GM19438 (cell line): ENCODE results near the gene RNASEH2A.
"Not testable (repeated sequence)": the region's sequence is repeated elsewhere in the genome, so short reads cannot be mapped to it uniquely, and the experiment has no call there.

Experiments used
- ATAC-seq: cut with Tn5 transposase; IDR thresholded peaks from one replicate; pipeline ENCODE4 v1.9.1; 2021; ENCODE audit warnings: low read depth; ENCODE audit not compliant: unreplicated experiment

RNASEH2A gene

DNA sequence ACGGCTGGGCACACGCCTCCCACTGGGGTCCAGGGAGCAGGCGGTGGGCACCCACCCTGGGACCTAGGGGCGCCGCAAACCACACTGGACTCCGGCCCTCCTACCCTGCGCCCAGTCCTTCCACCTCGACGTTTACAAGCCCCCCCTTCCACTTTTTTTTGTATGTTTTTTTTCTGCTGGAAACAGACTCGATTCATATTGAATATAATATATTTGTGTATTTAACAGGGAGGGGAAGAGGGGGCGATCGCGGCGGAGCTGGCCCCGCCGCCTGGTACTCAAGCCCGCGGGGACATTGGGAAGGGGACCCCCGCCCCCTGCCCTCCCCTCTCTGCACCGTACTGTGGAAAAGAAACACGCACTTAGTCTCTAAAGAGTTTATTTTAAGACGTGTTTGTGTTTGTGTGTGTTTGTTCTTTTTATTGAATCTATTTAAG, 13.5 kb upstream of the RNASEH2A start:
- no peak for ATAC-seq

DNA sequence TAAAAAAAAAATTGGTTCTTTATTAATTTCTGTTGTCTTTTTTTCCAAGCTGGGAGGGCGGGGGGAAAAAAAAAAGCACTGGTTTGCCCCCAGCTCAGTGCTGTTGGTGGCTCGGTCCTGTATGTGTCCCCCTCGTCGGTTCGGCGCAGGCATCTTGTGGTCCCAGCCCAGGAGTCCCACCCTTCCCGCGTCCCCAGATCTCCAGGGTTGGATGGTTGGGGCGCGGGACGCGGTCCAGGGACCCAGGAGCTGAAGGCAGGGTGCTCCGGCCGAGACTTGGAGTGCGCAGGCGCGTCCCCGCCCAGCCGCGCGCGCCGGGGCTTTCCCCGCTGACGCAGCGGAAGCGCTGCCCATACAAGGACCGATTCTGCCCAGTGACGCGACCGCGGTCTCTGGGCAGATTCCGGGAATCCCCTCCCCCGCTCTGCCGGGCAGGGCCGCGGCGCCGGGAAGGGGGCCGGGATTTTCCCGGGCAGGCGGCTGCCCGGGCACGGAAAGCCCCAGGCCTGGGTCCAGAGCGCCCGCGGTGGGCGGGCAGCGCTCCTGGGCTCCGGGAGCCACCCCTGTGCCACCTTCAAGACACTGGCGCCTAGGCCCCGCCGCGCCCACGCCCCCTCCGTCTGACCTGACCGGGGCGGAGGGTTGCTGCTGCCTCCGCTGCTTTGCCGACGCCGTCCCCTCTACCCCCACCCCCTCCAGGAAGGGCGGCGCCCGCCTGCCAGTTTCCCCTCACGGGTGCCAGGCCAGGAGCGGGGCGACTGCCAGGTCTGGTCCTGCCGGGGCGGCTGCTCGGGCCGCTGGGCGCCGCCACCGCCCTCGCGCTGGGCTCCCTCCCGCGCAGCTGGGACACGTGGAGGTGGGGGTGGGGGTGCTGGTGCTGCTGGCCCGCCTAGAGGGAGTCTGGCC, 12.8 kb upstream of the RNASEH2A start:
- peak; percentile 7 for ATAC-seq

DNA sequence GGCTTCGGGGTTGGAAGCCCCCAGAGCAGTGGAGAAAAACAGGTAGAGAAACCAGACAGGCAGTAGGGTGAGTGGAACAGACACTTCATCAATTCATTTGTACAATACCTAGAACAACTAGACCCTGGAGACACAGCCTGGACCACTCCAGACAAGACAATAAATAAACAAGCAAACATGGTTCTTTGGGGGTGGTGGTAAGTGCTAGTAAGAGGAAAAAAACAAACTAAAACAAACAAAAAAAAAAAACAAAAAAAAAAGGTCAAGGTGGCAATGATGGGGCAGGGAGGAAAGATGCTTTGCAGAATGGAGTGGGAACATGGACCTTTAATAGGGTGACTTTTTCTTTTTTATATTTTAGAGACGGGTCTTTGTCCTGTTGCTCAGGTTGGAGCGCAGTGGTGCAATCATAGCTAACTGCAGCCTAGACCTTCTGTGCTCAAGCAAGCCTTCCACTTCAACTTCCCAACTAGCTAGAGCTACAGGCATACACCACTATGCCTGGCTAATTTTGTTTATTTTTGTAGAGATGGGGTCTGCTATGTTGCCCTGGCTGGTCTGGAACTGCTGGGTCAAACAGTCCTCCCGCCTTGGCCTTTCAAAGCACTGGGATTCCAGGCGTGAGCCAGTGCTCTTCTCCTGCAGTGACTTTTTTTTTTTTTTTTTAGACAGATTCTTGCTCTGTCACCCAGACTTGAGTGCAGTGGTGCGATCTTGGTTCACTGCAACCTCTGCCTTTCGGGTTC, 12.0 kb upstream of the RNASEH2A start:
- no peak for ATAC-seq

DNA sequence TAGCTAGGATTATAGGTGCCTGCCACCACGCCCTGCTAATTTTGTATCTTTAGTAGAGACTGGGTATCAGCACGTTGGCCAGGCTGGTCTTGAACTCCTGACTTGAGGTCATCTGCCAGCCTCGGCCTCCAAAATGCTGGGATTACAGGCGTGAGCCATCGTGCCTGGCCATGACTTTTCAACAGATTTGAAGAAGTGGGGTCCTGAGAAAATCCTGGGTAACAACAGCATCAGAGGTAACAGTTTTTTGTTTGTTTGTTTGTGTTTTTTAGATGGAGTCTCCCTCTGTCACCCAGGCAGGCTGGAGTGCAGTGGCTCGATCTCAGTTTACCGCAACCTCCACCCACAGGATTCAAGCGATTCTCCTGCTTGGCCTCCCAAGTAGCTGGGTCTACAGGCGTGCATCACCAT, 11.4 kb upstream of the RNASEH2A start:
- no peak for ATAC-seq

DNA sequence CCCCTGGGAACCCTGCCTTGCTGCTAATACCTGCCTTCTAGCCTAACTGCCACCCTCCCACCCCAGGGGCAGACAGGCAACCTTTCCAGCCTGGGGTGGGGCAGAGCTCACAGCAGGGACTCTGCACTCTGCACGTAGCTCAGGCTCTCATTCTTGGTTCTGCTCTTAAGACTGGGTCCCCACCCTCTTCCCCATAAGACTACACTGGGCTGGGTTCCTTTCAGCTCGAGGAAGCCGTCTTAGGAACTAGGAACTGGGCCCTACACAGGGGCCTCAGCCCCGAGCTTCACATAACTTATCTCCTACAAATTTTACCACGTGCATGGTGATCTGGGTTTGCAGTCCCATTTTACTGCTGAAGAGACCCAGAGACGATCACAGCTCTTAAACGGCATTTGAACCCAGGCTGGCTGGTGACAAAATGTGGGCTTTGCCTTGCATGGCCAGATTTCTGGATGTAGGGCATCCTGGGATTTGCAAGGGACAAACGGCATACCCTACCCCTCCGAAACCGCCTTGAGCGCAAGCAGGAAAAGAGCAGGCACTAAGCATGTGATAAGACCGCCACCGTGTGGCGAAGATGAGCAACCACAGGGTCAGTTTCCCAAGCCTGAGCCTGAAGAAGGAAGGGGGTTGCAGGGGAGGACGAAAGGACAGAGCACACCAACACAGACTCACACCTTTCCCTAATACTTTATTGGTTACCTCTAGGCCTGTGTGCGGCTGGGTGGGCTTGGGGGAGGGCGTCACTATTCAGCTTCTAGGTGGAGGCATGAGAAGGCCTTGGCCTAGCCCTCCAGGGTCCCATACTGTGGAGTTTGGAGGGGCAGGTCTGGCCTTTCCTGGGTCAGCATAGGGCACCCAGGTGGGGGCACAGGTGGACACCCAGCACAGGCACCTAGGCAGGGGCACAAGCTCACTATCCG, 10.0 kb upstream of the RNASEH2A start:
- ATAC-seq, result no peak

DNA sequence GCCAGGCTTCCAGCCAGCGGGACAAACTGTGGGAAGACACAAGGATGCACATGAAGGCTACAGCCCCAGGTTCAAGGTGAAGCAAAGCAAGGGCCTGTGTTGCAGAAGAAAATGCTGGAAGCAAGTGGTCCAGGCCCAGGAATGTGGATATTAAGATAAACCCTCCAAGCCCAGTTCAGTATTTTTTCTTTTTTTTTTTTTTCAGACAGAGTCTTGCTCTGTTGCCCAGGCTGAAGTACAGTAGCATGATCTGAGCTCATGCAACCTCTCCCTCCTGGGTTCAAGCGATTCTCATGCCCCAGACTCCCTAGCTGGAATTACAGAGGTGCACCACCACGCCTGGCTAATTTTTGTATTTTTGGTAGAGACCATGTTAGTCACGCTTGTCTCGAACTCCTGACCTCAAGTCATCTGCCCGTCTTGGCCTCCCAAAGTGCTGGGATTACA, 9.2 kb upstream of the RNASEH2A start:
- ATAC-seq, result no peak

DNA sequence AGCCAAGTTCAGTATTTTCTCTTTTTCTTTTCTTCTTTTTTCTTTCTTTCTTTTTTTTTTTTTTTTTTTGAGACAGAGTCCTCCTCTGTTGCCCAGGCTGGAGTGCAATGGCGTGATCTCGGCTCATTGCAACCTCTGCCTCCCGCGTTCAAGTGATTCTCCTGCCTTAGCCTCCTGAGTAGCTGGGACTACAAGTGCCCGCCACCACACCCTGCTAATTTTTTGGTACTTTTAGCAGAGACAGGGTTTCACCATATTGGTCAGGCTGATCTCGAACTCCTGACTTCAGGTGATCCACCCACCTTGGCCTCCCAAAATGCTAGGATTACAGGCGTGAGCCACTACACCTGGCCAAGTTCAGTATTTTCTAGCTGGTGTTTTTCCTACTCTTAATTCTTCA, 8.8 kb upstream of the RNASEH2A start:
- not testable (repeated sequence) for ATAC-seq

DNA sequence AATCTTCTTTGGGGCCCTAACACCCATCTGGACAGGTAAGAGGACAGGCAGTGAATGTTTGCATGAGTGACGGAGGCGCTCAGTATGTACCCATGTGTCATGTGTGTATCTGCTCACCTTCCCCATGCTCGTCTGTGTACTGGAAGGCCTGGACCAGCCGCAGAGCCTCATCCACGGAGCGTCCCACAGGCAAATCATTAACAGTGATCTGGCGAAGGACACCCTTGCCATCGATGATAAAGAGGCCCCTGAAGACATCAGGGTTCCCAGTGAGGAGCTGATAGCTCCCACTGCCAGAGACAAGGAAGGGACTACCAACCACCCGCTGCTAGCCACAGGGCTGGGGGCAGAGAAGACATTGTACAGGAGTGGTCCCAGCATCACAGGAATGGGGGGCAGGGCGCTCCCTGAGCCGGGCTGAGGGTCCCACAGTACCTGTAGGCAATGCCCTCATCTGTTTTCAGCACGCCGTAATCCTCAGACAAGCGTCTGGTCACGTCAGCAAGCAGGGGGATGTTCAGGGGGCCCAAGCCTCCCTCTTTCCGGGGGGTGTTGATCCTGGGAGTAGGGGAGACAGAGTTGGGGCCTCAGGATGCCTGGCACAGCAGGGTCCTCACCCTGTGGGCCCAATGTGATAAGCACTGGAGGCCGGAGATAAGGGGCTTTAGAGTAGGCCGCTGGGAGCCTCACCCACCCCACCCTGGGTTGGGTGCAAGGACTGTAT, 6.5 kb upstream of the RNASEH2A start:
- no peak for ATAC-seq

DNA sequence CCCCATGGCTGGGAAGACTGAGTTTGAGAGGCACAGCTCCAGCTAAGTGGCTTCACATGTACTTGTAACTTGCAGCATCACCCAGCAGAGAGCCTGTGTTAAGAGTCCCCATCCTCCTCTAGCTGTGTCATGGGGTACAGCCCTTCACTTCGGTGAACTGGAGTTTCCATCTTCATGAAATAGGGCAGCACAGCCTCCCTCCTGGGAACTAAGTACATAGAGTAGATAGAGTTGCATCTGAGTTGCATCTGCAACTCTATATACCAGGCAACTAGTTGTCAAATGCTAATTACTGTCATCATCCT, 6.0 kb upstream of the RNASEH2A start:
- ATAC-seq, result no peak

DNA sequence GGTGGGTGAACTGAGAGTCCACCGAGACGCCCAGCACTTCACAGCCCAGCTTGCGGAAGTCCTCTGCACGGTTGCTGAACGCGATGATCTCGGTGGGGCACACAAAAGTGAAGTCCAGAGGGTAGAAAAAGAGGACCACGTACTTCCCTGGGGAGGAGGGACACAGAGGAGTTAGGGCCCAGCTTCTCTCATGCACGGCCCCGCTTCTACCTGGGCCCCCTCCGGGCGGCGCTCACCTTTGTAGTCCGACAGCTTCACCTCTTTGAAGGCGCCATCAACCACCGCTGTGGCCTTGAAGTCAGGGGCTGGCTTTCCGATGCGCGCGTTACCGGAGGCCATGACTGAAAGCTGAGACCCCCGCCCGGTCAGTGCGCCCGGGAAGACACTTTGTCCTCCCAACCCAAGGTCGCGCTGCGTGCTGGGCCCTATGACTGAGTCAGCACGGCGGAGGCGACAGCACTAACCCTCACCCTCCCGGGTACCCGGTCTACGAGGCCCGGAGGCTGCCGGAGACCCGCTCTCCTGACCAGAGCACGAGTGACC, 5.4 kb upstream of the RNASEH2A start:
- no peak for ATAC-seq

DNA sequence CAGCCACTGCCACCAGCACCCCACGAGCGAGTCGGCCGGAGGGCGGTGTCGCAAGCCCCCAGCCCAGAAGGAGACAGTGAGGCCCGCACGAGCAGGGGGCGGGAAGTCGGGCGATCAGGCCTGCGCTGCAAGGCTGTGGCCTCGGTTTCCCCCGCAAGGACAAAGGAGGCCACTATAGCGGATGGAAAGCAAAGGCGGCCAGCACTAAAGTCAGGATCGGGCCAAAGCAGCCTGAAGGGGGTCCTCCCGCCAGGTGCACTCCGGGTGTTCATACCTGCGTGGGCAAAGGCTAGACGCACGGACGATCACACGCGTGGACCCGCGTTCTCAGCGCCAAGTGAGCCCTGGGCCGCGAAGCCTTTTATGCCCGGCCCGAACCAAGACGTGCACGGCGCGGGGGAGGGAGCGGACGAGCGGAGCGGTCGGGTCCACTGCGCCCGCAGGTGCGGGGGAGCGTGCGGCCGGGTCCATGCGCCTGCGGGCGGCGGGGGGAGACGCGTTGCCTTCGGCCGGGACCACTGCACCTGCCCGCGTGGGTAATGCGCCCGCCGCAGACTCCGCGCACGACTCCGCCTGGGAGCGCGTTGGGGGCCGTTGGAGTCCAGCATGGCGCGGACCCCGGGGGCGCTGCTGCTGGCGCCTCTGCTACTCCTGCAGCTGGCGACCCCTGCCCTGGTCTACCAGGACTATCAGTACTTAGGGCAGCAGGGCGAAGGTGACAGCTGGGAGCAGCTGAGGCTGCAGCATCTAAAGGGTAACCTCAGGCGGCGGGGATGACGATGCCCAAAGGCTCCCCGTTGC, 4.7 kb upstream of the RNASEH2A start, which contains the start of the genes PRDX2 and THSD8:
TSS of gene PRDX2 (minus strand) at position 335 of the 801 bp plus-strand sequence. CDS start 539 bp downstream, outside the sequence.
TSS of gene THSD8 (plus strand) at position 604 of the 801 bp plus-strand sequence. CDS start at position 607, 3 bp downstream.
- no peak for ATAC-seq

DNA sequence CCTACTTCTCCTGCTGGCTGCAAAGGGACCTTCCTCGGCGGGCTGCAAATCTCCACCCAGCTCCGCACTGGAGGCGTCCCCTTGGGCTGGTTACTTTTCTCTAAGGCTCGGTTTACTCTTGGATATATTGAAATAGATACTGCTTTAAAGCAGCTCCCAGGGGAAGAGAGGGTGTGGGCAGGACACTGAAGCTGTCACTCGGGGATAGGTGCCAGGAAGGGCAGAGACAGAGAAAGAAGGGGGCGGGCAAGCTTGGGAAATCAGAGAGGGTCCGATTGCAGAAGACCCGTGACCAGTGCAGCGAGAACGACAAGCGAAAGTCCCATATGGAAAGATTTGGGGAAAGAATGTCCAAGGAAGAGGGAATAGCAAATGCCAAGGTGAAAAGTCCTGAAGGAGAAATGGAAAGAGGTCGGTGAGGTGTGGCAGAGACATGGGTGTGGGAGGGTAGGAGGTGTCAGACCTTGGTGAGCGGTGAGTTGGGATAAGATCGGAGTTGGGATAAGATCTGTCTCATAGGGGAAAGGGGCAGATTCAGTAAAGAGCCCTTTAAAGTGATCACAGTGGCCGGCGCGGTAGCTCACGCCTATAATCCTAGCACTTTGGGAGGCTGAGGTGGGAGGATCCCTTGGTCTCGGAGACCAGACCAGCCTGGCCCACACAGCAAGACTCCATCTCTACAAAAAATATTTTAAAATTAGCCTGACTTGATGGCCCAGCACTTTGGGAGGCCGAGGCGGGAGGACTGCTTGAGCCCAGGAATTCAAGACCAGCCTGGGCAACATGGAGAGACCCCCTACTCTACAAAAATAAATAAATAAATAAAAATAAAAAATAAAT, 3.9 kb upstream of the RNASEH2A start:
- no peak for ATAC-seq

DNA sequence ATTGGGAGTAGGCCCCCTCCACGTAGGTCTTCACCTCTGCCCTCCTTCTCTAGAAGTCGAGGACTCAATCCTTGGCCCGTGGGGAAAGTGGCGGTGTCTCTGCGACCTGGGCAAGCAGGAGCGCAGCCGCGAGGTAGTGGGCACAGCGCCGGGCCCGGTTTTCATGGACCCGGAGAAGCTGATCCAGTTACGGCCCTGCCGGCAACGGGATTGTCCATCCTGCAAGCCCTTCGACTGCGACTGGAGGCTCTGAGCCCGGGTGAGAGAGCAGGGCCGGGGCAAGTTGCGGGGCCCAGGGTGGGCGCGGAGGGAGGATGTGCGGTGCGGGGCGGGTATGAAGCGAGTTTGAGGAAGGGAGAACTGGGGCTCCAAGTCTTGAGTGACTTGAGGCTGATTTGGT, 2.3 kb upstream of the RNASEH2A start:
- ATAC-seq, result no peak

DNA sequence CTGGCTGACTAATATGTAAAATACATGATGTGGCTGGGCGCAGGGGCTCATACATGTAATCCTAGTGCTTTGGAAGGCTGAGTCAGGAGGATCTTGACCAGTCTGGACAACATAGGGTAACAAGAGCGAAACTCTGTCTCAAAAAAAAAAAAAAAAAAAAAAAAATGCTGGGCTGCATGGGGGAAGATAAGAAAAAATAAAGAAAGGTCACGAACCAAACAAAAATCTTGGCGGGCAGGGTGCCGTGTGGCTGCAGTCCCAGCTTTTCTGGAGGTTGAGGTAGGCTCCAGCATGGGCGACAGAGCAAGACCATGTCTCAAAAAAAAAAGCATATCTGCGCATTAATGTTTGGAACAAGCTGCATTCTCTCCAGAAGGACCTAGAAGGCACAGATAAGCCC, 8.7 kb downstream of the RNASEH2A start:
- ATAC-seq, result no peak

DNA sequence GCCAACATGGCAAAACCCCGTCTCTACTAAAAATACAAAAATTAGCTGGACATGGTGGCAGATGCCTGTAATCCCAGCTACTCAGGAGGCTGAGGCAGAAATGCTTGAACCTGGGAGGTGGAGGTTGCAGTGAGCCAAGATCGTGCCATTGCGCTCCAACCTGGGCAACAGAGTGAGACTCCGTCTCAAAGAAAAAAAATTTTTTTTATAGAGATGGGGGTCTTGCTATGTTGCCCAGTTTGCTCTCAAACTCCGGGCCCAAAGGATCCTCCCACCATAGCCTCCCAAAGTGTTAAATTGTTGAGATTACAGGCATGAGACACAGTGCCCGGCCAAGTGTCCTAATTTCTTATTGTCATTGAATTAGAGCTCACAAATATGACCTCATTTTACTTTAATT, 10.8 kb downstream of the RNASEH2A start:
- not testable (repeated sequence) for ATAC-seq

DNA sequence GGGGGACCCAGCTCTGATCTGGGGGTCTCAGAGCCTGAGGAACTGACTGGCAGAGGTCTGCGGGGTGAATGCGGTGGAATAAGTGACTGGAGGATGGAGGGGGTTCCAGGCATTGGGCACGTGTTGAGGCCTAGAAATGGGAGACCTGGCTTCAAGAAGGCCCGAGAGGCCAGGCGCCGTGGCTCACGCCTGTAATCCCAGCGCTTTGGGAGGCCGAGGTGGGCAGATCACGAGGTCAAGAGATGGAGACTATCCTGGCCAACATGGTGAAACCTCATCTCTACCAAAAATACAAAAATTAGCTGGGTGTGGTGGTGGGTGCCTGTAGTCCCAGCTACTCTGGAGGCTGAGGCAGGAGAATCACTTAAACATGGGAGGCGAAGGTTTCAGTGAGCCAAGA, 11.4 kb downstream of the RNASEH2A start:
- not testable (repeated sequence) for ATAC-seq

DNA sequence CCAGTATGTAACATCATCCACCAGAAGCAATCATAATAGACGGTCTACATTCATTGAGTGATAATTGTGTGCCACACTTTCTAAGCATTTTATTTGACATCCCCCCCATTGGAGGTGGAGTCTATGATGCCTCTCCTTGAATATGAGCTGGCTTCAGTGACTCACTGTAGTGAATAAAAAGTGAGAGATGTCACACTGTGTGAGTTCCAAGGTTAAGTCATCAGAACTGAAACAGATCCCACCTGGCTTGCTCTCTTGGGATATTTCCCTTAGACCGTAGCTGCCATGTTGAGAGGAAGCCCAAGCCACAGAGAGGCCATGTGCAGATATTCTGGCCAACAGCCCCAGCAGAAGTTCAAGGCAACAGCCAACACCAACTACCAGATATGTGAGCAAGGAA, 15.4 kb downstream of the RNASEH2A start:
- ATAC-seq, result no peak
